Raji (cell line): ENCODE results near the gene ABCA8.

Source experiments
- POLR2A ChIP-seq: IDR thresholded peaks from 2 replicates; pipeline ENCODE4 v1.6.1; 2011; ENCODE audit warnings: low read depth, low read length, control low read depth; ENCODE audit not compliant: insufficient read depth

ABCA8 gene, protein sequence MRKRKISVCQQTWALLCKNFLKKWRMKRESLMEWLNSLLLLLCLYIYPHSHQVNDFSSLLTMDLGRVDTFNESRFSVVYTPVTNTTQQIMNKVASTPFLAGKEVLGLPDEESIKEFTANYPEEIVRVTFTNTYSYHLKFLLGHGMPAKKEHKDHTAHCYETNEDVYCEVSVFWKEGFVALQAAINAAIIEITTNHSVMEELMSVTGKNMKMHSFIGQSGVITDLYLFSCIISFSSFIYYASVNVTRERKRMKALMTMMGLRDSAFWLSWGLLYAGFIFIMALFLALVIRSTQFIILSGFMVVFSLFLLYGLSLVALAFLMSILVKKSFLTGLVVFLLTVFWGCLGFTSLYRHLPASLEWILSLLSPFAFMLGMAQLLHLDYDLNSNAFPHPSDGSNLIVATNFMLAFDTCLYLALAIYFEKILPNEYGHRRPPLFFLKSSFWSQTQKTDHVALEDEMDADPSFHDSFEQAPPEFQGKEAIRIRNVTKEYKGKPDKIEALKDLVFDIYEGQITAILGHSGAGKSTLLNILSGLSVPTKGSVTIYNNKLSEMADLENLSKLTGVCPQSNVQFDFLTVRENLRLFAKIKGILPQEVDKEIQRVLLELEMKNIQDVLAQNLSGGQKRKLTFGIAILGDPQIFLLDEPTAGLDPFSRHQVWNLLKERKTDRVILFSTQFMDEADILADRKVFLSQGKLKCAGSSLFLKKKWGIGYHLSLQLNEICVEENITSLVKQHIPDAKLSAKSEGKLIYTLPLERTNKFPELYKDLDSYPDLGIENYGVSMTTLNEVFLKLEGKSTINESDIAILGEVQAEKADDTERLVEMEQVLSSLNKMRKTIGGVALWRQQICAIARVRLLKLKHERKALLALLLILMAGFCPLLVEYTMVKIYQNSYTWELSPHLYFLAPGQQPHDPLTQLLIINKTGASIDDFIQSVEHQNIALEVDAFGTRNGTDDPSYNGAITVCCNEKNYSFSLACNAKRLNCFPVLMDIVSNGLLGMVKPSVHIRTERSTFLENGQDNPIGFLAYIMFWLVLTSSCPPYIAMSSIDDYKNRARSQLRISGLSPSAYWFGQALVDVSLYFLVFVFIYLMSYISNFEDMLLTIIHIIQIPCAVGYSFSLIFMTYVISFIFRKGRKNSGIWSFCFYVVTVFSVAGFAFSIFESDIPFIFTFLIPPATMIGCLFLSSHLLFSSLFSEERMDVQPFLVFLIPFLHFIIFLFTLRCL (N-terminal part only)

DNA sequence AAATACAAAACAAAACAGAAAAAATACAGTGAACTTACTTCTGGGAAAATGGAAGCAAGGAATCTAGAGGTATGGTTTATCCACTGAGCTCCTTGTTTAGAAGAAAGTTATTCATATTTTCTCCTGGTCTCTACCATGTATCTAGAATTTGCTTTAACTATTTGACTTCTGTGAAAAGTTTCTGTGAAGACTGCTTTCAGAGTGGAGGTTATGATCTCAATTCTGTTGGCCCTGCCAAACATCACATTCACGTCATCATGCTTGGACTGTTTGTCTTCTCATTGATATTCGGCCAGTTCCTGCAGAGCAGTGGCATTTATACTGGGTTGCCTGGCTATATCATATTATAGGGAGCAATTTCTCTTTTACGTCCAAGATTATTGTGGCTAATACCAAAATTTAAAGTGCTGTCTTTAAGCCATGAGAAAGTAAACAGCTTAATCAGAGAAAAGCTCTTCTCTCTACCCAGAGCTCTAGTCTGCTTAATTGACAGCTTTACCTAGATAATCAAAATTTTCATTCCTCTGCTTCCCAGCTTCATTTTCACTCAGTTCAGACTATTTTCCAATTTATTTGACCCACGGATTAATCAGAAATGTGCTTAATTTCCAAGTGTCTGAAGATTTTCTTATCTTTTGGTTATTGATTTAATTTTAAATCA is at the start of gene ABCA8:
TSS of gene ABCA8 (minus strand) at position 212 of the 661 bp plus-strand sequence. CDS start 13,358 bp downstream, outside the sequence.
- TF ChIP-seq POLR2A, result no peak

DNA sequence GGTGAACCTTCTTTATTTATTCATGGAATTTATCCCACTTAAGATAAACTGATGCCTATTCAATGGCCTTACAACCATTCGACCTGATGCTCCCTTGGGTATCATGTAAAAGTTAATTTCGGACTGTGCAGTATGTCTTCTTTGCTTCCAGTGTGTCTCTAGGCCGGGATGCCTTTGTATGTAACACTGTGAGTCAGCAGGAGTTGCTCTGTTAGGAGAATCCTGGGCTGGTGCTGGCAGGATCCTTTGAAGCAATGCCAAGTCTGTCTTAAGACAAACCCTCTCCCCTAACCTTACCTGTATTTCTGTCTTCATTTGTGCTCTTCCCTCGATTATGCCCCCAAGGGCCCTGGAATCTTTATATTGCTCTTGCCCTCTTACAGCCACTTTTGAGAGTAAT is 37.9 kb upstream of the ABCA8 start:
- TF ChIP-seq POLR2A, result no peak

GRCh38 chr17:68987966-68988365 is 32.8 kb upstream of the ABCA8 start:
- no peak for TF ChIP-seq POLR2A

- TF ChIP-seq POLR2A, result no peak
Measured at GRCh38 chr17:68981288-68981687, 26.1 kb upstream of the ABCA8 start.

DNA sequence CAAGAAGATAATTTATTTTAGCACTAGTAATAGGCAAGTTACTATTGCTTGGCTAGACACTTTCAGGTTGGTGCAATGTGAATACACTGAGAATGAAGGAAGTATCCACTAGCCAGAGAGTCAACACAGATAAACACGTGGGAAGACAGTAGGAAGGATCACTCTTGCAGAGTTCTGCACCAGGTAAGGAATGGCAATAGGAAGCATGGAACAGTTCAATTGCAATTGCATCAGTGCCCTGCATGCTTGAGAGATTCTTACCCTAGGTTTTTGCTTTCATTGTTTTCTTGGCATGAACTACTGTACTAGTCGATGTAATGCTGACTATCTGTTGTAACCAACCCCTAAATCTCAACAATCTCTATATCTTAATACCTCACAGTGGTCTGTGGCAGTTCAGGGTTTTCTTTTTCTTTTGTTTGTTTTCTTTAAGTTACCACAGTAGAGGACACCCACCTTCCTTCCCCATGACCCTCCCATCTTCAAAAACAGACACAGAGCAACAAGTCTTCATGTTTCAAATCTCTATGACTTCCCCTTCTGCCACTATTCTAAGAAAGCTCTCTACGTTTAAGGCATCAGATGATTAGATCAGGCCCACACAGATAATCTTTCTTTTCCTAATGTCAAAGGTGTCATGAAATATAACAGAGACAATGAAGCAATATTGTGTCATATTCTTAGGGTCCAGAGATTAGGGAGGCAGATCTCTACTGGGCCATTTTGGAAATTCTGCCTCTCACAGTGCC is 18.1 kb upstream of the ABCA8 start:
- TF ChIP-seq POLR2A, result no peak

GRCh38 chr17:68972119-68972704 is 17.0 kb upstream of the ABCA8 start:
- no peak for TF ChIP-seq POLR2A

DNA sequence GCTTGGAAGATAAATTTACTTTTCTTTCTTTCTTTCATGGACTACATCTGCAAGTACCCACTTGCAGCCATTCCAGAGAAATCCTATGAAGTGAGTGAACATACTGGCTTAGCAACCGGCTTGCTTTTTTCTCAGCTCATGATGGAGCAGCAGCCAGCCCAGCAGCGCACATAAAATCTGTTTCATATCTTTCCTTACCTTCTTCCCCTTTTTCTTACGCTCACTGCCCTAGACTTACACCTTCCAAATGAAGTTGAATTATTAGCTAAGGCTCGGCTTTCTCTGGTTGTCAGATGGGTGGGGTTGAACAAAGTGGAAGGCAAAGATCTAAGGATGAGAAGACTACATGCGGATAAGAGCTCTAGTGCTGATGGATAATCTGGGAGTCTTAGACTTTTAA is 13.9 kb upstream of the ABCA8 start:
- TF ChIP-seq POLR2A, result no peak

GRCh38 chr17:68963958-68964357 is 8.8 kb upstream of the ABCA8 start:
- no peak for TF ChIP-seq POLR2A

DNA sequence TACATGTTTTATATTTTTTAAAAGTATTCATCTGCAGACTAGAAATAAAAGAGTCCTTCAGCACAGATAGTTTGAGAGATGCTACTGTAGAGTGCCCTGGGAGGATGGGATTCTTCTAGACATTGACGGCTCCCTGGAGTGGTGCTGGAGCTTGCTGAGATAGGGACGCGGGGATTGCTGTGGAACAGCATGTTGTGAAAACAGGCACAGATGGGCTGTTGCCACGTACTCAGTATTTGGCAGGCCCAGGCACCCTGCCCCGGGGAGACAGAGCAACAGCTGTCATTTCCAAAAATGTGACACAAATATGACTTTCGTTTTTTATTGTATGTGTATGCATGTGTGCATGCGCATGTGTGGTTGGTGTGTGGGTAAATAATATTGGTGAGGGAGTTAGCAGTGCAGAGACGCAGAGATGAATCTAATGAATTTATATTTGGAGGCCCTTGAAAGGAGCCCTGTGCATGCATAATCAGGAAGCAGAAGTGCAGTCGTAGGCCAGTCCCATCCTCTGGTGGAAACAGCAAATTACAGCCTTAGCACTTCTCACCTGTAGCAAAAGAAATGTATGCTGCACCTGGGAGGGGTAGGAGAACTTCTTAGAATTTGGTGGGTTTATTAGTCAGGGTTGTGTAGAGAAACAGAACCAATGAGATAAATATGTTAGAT is 6.2 kb upstream of the ABCA8 start:
- no peak for TF ChIP-seq POLR2A

DNA sequence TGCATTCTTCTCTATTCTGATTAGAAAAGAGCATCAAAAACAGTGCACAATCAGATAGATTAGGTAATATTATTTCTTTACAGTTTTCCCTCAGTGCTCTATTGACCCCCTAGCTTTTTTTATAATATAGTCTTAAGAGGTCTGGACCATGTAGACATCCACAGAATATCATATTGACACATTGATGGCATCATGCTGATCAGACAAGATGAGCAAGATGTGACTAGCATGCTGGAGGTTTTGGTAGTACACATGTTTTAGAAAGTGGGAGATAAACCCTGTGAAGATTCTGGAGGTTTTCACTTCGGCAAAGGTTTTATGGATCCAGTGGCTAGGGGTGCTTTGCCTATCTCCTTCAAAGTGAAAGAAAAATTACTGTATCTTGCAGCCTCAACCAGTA is 2.8 kb upstream of the ABCA8 start:
- no peak for TF ChIP-seq POLR2A

DNA sequence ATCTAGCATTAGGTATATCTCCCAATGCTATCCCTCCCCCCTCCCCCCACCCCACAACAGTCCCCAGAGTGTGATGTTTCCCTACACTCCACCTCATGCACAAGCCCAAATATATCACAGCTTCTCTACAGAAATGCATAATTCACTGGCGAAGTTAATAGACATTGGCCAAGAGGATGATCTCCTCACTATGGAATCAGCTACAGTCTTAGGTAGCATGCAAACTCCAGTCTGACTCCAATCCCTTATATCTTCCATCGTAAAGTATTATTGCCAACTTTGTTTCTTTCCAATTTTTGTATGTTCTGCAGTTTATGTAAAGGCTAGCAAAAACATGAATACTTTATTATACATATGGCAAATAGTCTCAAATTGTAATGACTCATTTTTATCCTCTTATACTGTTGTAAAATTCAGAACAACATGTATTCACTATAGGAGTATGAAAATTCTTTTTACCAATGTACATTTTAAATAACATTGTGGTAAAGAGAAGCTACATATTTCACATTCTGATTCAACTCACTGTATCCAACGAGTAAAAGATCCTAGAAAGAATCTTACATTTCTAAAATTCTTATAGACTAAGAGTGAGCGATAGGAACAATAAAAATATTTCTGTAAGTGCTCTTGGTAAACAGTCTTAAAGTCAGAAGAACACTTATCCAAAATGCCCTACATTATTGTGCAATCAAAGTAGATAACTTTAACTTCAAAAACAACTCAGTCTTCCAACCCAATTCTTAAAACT is 871 bp downstream of the ABCA8 start:
- no peak for TF ChIP-seq POLR2A

GRCh38 chr17:68953340-68953997 is 1.7 kb downstream of the ABCA8 start:
- no peak for TF ChIP-seq POLR2A
